GM06990 (cell line): ENCODE measurements around the gene STKLD1.
"Not testable (repeated sequence)": the region's sequence is repeated elsewhere in the genome, so short reads cannot be mapped to it uniquely, and the experiment has no call there.

ENCODE experiments used
- DNase-seq: peaks from one replicate; pipeline ENCODE4 v3.0.0-alpha.2; 2011; ENCODE audit not compliant: insufficient read length; ENCODE audit errors: extremely low read depth
- H3K27me3 ChIP-seq: replicated peaks from 2 replicates; pipeline ENCODE4 v1.6.0; 2011; ENCODE audit warnings: low read length; ENCODE audit not compliant: control insufficient read depth, insufficient read depth
- H3K36me3 ChIP-seq: 2 replicates; pipeline ENCODE4 v1.5.1; 2011; ENCODE audit warnings: low read length; ENCODE audit not compliant: control insufficient read depth, insufficient read depth
- H3K4me3 ChIP-seq: replicated peaks from 2 replicates; pipeline ENCODE4 v1.5.1; 2011; ENCODE audit warnings: low read depth, mild to moderate bottlenecking, control low read depth, low read length
- TF ChIP-seq, protein P1 (sequence below): IDR thresholded peaks from 2 replicates; pipeline ENCODE4 v1.5.1; 2011; ENCODE audit warnings: low read length, control low read depth, mild to moderate bottlenecking, inconsistent platforms; ENCODE audit not compliant: insufficient read depth, poor library complexity, severe bottlenecking

STKLD1 gene

DNA sequence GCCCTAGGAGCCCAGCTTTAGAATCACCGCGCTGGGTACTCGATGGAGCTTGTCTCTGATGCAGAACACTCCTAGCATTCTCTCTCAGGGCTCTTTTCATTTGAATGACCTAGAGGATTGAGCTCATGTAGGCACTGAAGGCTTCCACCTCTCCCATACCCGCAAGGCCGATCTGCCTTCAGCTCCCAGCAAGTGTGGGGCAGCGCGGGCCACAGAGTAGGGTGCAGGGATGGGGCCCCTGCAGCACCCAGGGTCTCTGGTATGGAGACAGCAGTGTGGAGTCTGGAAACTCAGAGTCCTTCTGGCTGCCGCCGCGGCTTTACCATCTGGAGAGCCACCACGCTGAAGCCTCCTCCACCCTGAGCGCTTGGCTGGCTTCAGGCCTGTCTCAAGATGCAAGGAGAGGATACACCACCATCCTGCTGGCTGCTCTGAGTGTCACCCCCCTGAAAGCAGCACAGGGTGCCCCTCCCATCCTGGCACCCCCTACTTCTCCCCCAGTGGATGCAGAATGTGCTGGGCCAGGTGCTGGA is 12.9 kb downstream of the STKLD1 start:
- TF ChIP-seq, protein P1, sequence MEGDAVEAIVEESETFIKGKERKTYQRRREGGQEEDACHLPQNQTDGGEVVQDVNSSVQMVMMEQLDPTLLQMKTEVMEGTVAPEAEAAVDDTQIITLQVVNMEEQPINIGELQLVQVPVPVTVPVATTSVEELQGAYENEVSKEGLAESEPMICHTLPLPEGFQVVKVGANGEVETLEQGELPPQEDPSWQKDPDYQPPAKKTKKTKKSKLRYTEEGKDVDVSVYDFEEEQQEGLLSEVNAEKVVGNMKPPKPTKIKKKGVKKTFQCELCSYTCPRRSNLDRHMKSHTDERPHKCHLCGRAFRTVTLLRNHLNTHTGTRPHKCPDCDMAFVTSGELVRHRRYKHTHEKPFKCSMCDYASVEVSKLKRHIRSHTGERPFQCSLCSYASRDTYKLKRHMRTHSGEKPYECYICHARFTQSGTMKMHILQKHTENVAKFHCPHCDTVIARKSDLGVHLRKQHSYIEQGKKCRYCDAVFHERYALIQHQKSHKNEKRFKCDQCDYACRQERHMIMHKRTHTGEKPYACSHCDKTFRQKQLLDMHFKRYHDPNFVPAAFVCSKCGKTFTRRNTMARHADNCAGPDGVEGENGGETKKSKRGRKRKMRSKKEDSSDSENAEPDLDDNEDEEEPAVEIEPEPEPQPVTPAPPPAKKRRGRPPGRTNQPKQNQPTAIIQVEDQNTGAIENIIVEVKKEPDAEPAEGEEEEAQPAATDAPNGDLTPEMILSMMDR: no peak
- no peak for DNase-seq
- no peak overlapping the region for H3K4me3 ChIP-seq
- H3K27me3 ChIP-seq: no peaks in the 10 kb centered on the region; the same call in 1 of the 2 replicates
- H3K36me3 ChIP-seq: no peaks in the 10 kb centered on the region

DNA sequence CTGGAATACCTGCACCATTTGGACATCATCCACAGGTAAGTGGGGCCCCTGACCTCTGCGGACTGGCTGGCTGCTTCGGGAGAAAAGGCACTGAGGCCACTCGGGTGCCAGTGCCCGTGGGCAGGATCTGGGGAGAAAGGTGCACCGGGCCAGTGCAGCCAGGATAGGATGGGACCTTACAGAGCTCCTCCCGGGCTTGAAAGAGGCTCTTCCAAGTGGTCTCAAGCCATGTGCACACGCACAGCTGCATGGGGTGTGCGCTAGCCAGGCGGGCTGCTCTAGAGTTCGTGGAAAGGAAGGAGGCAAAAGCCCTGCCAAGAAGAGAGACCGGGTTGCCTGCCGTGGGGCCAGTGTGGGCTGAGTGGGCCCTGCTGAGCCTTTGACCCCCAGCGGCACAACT is 13.4 kb downstream of the STKLD1 start:
- no peak for DNase-seq
- Histone ChIP-seq H3K27me3 (no peaks in the 10 kb centered on the region; the same call in 1 of the 2 replicates), H3K36me3 (no peaks in the 10 kb centered on the region), H3K4me3 (no peak overlapping the region)
- TF ChIP-seq, protein P1: no peak

DNA sequence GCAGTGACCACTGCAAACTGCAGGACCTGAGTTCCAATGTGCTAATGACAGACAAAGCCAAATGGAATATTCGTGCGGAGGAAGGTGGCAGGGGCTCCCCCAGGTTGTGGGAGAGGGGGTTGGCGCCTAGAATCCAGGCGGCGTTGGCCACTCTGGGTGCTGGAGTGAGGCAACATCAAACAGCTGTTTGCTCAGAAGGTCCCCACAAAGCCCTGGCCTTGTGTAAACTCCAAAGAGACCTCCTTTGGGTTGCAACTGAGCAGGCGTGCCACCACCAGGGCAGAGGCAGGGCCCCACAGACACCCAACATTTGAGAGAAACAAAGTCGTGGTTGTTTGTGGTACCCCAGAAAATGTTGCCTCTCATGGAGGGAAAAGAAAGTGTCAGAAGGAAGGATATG is 14.5 kb downstream of the STKLD1 start:
- Histone ChIP-seq H3K27me3 (no peaks in the 10 kb centered on the region), H3K4me3 (no peak overlapping the region), H3K36me3 (no peaks in the 10 kb centered on the region)
- TF ChIP-seq, protein P1: no peak
- no peak for DNase-seq

DNA sequence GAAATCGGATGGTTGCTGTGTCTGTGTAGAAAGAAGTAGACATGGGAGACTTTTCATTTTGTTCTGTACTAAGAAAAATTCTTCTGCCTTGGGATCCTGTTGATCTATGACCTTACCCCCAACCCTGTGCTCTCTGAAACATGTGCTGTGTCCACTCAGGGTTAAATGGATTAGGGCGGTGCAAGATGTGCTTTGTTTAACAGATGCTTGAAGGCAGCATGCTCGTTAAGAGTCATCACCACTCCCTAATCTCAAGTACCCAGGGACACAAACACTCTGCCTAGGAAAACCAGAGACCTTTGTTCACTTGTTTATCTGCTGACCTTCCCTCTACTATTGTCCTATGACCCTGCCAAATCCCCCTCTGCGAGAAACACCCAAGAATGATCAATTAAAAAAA is 15.3 kb downstream of the STKLD1 start:
- H3K4me3 ChIP-seq, H3K36me3 ChIP-seq, H3K27me3 ChIP-seq, DNase-seq: not testable (repeated sequence)

DNA sequence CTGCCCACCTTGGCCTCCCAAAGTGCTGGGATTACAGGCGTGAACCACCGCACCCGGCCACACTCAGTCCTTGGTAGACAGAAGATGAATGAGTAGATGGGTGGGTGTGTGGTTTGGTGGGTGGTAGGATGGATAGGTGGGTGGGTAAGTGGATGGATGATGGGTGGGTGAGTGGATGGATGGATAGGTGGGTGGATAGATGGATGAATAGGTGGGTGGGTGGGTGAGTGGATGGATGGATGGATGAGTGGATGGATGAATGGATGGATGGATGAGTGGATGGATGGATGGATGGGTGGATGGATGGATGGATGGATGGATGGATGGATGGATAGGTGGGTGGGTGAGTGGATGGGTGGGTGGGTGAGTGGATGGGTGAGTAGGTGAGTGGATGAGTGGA is 16.1 kb downstream of the STKLD1 start:
- H3K36me3 ChIP-seq, DNase-seq, H3K27me3 ChIP-seq, H3K4me3 ChIP-seq: not testable (repeated sequence)

DNA sequence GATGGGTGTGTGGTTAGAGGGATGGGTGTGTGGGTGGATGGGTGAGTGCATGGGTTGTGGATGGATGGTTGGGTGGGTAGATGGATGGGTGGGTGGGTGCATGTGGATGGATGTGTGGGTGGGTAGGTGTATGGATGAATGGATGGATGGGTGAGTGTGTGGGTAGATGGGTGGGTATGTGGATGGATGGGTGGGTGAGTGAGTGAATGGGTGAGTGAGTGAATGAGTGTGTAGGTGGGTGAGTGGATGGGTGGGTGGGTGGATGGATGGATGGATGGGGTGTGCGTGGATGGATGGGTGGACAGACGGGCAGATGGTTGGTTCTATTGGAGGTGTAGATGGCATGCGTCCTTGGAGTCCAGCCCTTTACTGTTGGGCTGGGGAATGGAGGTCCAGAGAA is 17.2 kb downstream of the STKLD1 start:
- DNase-seq: no peak
- no peaks in the 10 kb centered on the region for H3K27me3 ChIP-seq
- TF ChIP-seq, protein P1: no peak
- no peak overlapping the region for H3K4me3 ChIP-seq
- no peaks in the 10 kb centered on the region for H3K36me3 ChIP-seq

DNA sequence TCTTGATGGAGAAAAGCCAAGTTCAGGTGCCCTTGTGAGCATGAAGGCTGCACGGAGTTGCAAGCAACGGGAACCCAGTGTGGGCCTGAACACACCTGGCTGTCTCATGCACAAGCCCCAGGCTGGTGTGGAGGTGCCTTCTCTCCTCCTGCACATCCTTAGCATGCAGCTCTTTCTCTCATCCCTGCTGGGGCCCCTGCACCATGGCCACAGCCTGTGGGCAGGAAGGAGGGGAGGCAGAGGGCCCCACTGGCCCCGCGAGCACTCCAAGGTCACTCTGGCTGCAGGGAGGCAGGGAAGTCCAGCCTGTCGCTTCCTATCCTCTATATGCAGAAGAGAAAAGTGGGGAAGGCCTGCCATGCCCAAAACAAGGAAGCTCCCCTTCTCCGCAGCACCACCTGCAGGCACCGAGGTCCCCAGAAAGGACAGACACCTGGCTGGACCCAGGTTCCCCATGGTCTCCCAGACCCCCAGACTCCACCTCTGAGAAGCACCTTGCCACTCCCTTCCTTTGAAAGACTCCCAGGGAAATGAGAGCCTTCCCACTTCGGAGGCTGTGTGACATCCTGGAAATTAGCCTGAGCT is 18.6 kb downstream of the STKLD1 start:
- DNase-seq: no peak
- H3K4me3 ChIP-seq: no peak overlapping the region
- TF ChIP-seq, protein P1: no peak
- H3K27me3 ChIP-seq: no peaks in the 10 kb centered on the region
- H3K36me3 ChIP-seq: no peaks in the 10 kb centered on the region
